Activated T-helper 2 cell treated with anti-CD3 and anti-CD28 coated beads, Interferon-gamma antibody, Interleukin-2, Interleukin-4, amounts not matched to agents 10 μg/mL and 5 μg/mL and 100 μg/mL, durations not matched to agents 14 hours and 24 hours and 36 hours (primary cell): ENCODE results near the gene PAM16. TPM values are rescaled to one million over a fixed set of nuclear protein-coding genes. Genes with fewer than 3 reads are reported as not detected.

Source experiments
- DNase-seq: peaks from one replicate; pipeline ENCODE4 v3.0.0; 2021; ENCODE audit warnings: low spot score
- H3K27ac Mint-ChIP-seq: one replicate; pipeline ENCODE4 v1.8.0; 2021; ENCODE audit warnings: mixed read lengths
- H3K27me3 Mint-ChIP-seq: one replicate; pipeline ENCODE4 v1.8.0; 2021; ENCODE audit warnings: low read depth, mixed read lengths
- H3K36me3 Mint-ChIP-seq: one replicate; pipeline ENCODE4 v1.8.0; 2021; ENCODE audit warnings: low read depth, mixed read lengths
- H3K4me1 Mint-ChIP-seq: one replicate; pipeline ENCODE4 v1.8.0; 2021; ENCODE audit warnings: low read depth, mixed read lengths
- H3K4me3 Mint-ChIP-seq: one replicate; pipeline ENCODE4 v1.8.0; 2021; ENCODE audit warnings: low read depth, mild to moderate bottlenecking, moderate library complexity, mixed read lengths
- H3K9me3 Mint-ChIP-seq: one replicate; pipeline ENCODE4 v1.8.0; 2021; ENCODE audit warnings: mixed read lengths
- intact Hi-C: fragments of 100-400 bp; cut with micrococcal nuclease; formaldehyde crosslinking; loops from one replicate; pipeline ENCODE4 v1.15.1; 2023
- total RNA-seq: library from RNA; stranded (reverse); gene quantifications from 2 replicates; pipeline ENCODE4 v1.2.3, GENCODE V29; 2022

Gene PAM16
- total RNA-seq, 1 donor from 2014 or later, result 73.8 TPM

GRCh38 chr16:4387781-4388180 lies 36.7 kb upstream of the PAM16 start:
- no peak for DNase-seq
- H3K4me1 Mint-ChIP-seq, result no peaks in the 10 kb centered on the region
- H3K4me3 Mint-ChIP-seq, result no peak overlapping the region
- H3K27me3 Mint-ChIP-seq, result no peaks in the 10 kb centered on the region
- intact Hi-C loops, result no loop called here
- no peak overlapping the region for H3K27ac Mint-ChIP-seq
- H3K36me3 Mint-ChIP-seq, result peaks cover 12% of the 10 kb centered on the region
- H3K9me3 Mint-ChIP-seq, result no peaks in the 10 kb centered on the region

DNA sequence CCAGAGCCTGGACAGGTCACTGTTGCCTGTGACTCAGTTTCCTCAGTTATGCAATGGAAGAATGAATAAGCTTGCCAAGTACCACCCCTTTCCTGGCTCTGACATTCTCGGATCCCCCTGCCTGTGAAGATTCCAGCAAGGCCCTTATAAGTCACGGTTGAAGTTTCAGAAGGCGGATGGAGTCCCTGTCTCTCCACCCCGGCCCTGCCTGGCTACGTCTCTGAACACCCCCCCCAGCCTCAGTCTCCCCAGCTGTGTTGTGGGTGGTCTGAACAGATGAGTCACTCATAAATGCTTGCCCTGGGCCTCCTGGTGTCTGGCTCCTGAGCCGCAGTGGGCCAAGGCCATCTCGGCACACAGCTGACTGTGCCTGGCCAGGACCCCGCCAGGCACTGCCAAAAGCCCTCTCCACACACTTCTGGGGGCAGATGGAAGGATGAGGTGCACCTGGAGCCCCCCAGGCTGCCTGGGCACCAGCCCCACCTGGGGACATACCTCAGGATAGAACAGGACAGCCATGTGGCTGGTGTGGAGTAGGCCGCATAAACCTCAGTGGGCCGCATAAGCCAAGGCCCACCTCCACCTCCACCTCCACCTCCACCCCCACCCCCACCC lies 35.9 kb upstream of the PAM16 start:
- Mint-ChIP-seq H3K27ac (no peak overlapping the region), H3K4me1 (no peaks in the 10 kb centered on the region), H3K4me3 (no peak overlapping the region), H3K36me3 (peaks cover 12% of the 10 kb centered on the region), H3K9me3 (no peaks in the 10 kb centered on the region), H3K27me3 (no peaks in the 10 kb centered on the region)
- intact Hi-C loops, result no loop called here
- no peak for DNase-seq

GRCh38 chr16:4386451-4386805 lies 35.3 kb upstream of the PAM16 start:
- Mint-ChIP-seq H3K27ac (no peak overlapping the region), H3K9me3 (no peaks in the 10 kb centered on the region), H3K4me1 (no peaks in the 10 kb centered on the region), H3K27me3 (no peaks in the 10 kb centered on the region), H3K4me3 (no peak overlapping the region), H3K36me3 (peaks cover 12% of the 10 kb centered on the region)
- DNase-seq, result no peak
- intact Hi-C loops, result no loop called here

DNA sequence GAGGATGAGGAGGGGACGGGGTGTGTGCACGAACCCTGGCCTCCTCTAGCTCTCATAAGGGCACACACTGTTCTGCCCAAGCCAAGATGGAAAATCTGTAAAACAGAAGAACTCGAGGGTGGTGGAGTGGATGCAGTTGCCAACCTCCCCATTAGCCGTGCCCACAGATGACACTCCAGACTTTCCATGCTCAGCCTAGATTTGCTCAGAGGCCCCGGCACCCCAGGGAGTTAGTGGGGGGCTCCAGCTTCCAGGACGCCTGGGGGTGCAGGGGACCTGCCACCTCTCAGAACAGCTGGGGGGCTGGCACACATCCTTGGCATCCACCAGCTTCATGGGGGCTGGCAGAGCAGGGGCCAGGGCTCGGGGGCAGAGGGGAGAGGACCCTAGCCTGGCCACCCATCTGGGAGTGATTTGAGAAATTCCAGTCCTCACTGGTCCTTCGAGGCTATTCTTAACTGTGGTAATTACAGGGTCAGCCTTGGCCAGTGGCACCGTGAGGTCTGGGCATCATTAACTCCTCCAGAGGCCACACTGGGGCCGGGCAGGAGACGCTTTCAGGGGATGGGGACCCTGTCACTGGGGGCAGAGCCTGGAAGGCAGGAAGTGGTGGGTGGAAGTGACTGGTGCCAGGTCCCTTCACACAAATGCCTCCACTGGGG lies 34.8 kb upstream of the PAM16 start:
- H3K36me3 Mint-ChIP-seq, result peaks cover 12% of the 10 kb centered on the region
- intact Hi-C loops, result no loop called here
- no peaks in the 10 kb centered on the region for H3K4me1 Mint-ChIP-seq
- H3K27ac Mint-ChIP-seq, result no peak overlapping the region
- no peaks in the 10 kb centered on the region for H3K9me3 Mint-ChIP-seq
- no peak overlapping the region for H3K4me3 Mint-ChIP-seq
- no peaks in the 10 kb centered on the region for H3K27me3 Mint-ChIP-seq
- no peak for DNase-seq

- no peak for DNase-seq
- peaks cover 12% of the 10 kb centered on the region for H3K36me3 Mint-ChIP-seq
- no peak overlapping the region for H3K4me3 Mint-ChIP-seq
- H3K27ac Mint-ChIP-seq, result no peak overlapping the region
- intact Hi-C loops, result no loop called here
- no peaks in the 10 kb centered on the region for H3K27me3 Mint-ChIP-seq
- no peaks in the 10 kb centered on the region for H3K4me1 Mint-ChIP-seq
- H3K9me3 Mint-ChIP-seq, result no peaks in the 10 kb centered on the region
Observed at GRCh38 chr16:4385066-4385788, 34.1 kb upstream of the PAM16 start.

- DNase-seq, result no peak
- H3K4me1 Mint-ChIP-seq, result no peaks in the 10 kb centered on the region
- H3K27ac Mint-ChIP-seq, result no peak overlapping the region
- peaks cover 12% of the 10 kb centered on the region for H3K36me3 Mint-ChIP-seq
- H3K4me3 Mint-ChIP-seq, result no peak overlapping the region
- H3K27me3 Mint-ChIP-seq, result no peaks in the 10 kb centered on the region
- intact Hi-C loops, result no loop called here
- no peaks in the 10 kb centered on the region for H3K9me3 Mint-ChIP-seq
Observed at GRCh38 chr16:4384509-4384942, 33.4 kb upstream of the PAM16 start.

- no peak for DNase-seq
- Mint-ChIP-seq H3K36me3 (peaks cover 12% of the 10 kb centered on the region), H3K4me3 (no peak overlapping the region), H3K4me1 (no peaks in the 10 kb centered on the region), H3K27me3 (no peaks in the 10 kb centered on the region), H3K27ac (no peak overlapping the region), H3K9me3 (no peaks in the 10 kb centered on the region)
- intact Hi-C loops, result no loop called here
Observed at GRCh38 chr16:4383591-4384444, 32.7 kb upstream of the PAM16 start.

- Mint-ChIP-seq H3K4me1 (no peaks in the 10 kb centered on the region), H3K27me3 (no peaks in the 10 kb centered on the region), H3K4me3 (no peak overlapping the region), H3K36me3 (peaks cover 12% of the 10 kb centered on the region), H3K27ac (no peak overlapping the region), H3K9me3 (no peaks in the 10 kb centered on the region)
- intact Hi-C loops, result no loop called here
- DNase-seq, result no peak
Observed at GRCh38 chr16:4382795-4383357, 31.8 kb upstream of the PAM16 start.

DNA sequence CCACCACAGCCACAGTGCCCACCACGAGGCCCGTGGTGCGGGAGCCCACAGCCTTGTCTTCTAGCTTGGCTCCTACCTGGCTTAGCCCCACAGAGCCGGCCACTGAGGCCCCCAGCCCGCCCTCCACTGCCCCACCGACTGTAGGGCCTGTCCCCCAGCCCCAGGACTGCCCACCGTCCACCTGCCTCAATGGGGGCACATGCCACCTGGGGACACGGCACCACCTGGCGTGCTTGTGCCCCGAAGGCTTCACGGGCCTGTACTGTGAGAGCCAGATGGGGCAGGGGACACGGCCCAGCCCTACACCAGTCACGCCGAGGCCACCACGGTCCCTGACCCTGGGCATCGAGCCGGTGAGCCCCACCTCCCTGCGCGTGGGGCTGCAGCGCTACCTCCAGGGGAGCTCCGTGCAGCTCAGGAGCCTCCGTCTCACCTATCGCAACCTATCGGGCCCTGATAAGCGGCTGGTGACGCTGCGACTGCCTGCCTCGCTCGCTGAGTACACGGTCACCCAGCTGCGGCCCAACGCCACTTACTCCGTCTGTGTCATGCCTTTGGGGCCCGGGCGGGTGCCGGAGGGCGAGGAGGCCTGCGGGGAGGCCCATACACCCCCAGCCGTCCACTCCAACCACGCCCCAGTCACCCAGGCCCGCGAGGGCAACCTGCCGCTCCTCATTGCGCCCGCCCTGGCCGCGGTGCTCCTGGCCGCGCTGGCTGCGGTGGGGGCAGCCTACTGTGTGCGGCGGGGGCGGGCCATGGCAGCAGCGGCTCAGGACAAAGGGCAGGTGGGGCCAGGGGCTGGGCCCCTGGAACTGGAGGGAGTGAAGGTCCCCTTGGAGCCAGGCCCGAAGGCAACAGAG lies 31.0 kb upstream of the PAM16 start:
- no peak overlapping the region for H3K4me3 Mint-ChIP-seq

DNA sequence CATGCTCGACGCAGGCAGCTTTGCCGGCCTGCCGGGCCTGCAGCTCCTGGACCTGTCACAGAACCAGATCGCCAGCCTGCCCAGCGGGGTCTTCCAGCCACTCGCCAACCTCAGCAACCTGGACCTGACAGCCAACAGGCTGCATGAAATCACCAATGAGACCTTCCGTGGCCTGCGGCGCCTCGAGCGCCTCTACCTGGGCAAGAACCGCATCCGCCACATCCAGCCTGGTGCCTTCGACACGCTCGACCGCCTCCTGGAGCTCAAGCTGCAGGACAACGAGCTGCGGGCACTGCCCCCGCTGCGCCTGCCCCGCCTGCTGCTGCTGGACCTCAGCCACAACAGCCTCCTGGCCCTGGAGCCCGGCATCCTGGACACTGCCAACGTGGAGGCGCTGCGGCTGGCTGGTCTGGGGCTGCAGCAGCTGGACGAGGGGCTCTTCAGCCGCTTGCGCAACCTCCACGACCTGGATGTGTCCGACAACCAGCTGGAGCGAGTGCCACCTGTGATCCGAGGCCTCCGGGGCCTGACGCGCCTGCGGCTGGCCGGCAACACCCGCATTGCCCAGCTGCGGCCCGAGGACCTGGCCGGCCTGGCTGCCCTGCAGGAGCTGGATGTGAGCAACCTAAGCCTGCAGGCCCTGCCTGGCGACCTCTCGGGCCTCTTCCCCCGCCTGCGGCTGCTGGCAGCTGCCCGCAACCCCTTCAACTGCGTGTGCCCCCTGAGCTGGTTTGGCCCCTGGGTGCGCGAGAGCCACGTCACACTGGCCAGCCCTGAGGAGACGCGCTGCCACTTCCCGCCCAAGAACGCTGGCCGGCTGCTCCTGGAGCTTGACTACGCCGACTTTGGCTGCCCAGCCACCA lies 30.2 kb upstream of the PAM16 start:
- intact Hi-C loops, result no loop called here
- Mint-ChIP-seq H3K4me3 (no peak overlapping the region), H3K27me3 (no peaks in the 10 kb centered on the region), H3K27ac (no peak overlapping the region), H3K9me3 (no peaks in the 10 kb centered on the region), H3K36me3 (peaks cover 8% of the 10 kb centered on the region), H3K4me1 (no peaks in the 10 kb centered on the region)
- DNase-seq, result no peak

More for the DNA sequence above, 31.0 kb upstream of the PAM16 start:
- Mint-ChIP-seq H3K36me3 (peaks cover 12% of the 10 kb centered on the region), H3K9me3 (no peaks in the 10 kb centered on the region), H3K27ac (no peak overlapping the region), H3K27me3 (no peaks in the 10 kb centered on the region), H3K4me1 (no peaks in the 10 kb centered on the region)
- intact Hi-C loops, result no loop called here
- no peak for DNase-seq
